NCI-H2029 (cell line): Measurements from ENCODE around the gene TNNI3K.
"Not testable (repeated sequence)": the region's sequence is repeated elsewhere in the genome, so short reads cannot be mapped to it uniquely, and the experiment has no call there.

Source experiments
- DNase-seq: peaks from one replicate; lab custom pipeline; 2025; lab: John Stamatoyannopoulos, UW

TNNI3K gene, protein sequence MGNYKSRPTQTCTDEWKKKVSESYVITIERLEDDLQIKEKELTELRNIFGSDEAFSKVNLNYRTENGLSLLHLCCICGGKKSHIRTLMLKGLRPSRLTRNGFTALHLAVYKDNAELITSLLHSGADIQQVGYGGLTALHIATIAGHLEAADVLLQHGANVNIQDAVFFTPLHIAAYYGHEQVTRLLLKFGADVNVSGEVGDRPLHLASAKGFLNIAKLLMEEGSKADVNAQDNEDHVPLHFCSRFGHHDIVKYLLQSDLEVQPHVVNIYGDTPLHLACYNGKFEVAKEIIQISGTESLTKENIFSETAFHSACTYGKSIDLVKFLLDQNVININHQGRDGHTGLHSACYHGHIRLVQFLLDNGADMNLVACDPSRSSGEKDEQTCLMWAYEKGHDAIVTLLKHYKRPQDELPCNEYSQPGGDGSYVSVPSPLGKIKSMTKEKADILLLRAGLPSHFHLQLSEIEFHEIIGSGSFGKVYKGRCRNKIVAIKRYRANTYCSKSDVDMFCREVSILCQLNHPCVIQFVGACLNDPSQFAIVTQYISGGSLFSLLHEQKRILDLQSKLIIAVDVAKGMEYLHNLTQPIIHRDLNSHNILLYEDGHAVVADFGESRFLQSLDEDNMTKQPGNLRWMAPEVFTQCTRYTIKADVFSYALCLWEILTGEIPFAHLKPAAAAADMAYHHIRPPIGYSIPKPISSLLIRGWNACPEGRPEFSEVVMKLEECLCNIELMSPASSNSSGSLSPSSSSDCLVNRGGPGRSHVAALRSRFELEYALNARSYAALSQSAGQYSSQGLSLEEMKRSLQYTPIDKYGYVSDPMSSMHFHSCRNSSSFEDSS

DNA sequence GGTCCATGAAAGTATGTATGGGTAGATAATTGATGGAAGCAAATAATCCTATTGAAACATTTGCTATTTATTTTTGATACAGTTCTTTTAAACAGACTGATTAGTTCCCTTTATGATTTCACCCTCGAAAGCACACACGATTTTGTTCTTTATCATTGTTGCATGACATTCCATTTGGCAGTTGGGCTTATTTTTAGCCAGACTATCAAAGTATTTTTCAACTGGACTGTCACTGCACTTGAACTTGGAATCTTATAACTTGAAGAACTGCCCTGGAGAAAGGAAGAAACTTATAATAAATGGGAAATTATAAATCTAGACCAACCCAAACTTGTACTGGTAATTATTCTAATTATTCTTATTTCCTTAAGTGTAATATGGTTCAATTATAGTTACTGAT is at the start of gene TNNI3K:
Gene TNNI3K (plus strand): TSS at position 235 of the 400 bp plus-strand sequence. CDS start 65 bp downstream, at position 300.
- DNase-seq = no peak

- no peak for DNase-seq
These were observed 41.3 kb upstream of the TNNI3K start for GRCh38 chr1:74193908-74194307.

DNA sequence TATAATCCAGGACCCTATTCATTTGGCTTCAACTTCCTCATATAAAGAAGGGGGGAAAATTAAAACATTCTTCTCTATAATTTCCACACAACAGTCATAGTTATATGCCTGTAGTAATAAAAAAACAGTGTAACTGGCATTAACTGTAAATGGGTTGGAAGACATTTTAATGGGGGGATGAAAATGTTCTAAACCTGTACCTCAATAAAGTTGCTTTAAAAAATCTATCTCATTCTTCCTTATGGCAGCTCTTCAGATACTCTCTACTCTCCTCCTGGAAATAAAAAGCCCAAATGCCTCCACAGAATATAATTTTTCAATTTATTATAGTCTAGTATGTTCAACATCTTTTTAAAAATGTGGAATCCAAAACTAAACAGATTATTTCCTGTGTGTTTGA is 39.8 kb upstream of the TNNI3K start:
- no peak for DNase-seq

- no peak for DNase-seq
These were observed 37.9 kb upstream of the TNNI3K start for GRCh38 chr1:74197255-74197654.

DNA sequence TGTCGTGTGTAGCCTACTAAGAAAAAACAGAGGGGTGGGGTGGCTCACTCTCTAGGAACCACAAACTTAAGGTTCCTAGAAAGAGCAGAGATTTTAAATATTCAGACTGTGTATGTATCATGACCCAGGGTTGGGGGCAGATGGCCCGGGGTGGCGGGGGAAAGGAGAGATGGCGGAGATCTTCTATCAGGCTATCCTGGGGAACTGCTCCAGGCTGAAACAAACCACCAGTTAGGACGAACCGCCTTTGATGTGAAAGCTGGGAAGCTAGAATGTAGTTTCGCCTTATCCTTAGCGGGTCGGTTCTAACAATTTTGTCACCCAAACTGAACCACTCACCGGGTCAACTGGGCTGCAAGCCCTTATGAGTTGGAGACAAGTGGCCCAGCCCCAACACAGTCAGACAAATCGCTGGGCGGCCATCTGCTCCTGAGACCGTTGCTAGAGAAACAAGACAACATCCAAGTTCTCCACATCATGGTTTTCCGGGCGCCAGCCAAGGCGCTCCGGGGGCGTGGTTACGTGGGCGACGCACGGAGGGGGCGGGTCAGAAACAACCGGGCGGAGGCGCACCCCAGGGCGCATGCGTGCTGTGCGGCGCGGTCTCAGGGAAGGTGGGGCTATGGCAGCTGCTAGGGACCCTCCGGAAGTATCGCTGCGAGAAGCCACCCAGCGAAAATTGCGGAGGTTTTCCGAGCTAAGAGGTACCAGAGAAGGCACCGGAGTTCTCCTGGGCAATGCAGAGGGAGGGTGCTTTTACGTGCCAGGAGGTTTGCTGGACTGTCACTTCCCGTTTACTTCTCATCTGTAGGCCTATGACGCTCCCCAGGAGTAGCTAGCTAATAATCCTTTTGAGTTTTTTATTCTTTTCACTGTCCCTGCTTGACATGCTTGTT is 37.3 kb upstream of the TNNI3K start, which contains the start of the genes FPGT and LRRIQ3:
Gene FPGT (plus strand): TSS at position 586 of the 896 bp plus-strand sequence. CDS start 37 bp downstream, at position 623.
Gene LRRIQ3 (minus strand): TSS at position 520 of the 896 bp plus-strand sequence. CDS start 14,492 bp downstream, outside the sequence.
- peak; percentile 95 for DNase-seq

DNA sequence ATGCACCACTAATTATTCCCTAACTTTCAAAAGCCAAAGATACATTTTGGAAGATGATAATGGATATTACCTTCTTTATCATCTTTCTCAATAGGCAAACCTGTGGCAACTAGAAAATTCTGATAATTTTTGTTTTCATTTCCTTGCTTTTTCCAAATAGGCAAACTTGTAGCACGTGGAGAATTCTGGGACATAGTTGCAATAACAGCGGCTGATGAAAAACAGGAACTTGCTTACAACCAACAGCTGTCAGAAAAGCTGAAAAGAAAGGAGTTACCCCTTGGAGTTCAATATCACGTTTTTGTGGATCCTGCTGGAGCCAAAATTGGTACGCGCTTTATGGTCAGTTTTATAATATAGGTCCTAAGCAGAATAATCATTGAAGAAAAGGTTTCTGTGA is 35.7 kb upstream of the TNNI3K start:
- no peak for DNase-seq

DNA sequence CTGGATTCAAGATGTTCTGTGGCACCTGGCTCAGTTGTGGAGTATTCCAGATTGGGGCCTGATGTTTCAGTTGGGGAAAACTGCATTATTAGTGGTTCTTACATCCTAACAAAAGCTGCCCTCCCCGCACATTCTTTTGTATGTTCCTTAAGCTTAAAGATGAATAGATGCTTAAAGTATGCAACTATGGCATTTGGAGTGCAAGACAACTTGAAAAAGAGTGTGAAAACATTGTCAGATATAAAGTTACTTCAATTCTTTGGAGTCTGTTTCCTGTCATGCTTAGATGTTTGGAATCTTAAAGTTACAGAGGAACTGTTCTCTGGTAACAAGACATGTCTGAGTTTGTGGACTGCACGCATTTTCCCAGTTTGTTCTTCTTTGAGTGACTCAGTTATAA is 29.9 kb upstream of the TNNI3K start:
- no peak for DNase-seq

GRCh38 chr1:74215229-74215628 is 20.0 kb upstream of the TNNI3K start:
- DNase-seq = no peak

GRCh38 chr1:74222701-74223100 is 12.5 kb upstream of the TNNI3K start:
- DNase-seq = no peak

DNA sequence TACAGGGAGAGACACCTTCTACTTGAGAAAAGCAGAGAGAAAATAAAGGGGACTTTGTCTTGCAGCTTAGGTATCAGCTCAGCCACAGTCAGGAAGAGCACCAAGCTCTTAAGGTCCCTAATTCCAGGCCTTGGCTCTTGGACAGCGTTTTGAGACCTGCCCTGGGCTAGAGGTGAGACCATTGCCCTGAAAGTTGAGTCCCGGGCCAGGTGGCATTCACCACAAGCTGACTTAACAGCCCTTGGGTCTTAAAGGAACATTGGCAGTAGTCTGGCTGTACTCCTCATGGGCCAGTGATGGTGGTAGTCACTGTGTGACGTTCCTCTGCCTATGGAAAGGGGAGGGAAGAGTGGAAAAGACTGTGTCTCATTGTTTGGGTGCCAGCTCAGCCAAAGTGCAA is 11.7 kb upstream of the TNNI3K start:
- no peak for DNase-seq

DNA sequence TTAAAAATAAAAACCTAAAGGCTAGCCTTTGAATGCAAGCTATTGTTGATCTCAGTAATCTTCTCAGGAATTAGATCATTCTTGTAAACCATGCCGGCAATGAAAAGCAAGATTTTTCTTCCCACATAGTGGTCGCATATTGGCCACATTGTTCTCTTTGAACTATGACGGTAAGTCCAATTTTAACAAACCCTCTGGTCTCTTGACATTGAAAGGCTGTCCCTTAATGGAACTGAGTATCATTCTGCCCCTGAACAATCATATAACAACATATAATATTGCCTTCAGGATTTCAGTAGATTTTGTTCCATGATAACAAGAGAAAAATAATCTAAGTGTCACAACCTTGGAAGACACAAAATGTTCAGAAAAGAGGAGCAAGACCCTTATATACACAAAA is 1.3 kb downstream of the TNNI3K start:
- DNase-seq = no peak

GRCh38 chr1:74237035-74237434 is 1.8 kb downstream of the TNNI3K start:
- DNase-seq = no peak

DNA sequence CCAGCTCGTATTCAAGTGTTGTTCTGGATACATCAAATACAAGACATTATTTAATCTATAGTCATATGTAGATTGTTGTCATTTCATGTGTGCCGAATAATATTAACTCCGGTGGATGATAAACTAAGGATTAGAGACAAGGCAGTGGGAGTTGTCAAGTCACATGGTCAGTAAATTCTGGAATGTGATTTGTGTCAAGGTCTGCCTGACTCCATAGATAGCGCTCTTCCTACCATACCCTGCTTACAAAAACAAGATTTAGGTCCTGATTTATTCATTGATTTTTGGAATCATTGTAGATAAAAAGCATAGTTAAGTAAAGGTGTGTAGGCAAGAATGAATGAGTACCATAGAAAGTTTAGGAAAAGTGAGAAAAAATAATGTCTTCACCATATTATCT is 2.6 kb downstream of the TNNI3K start:
- no peak for DNase-seq

GRCh38 chr1:74245168-74245772 is 10.1 kb downstream of the TNNI3K start:
- DNase-seq = no peak

GRCh38 chr1:74246315-74246714 is 11.1 kb downstream of the TNNI3K start:
- DNase-seq = no peak

- no peak for DNase-seq
These were observed 12.8 kb downstream of the TNNI3K start for GRCh38 chr1:74247881-74248528.

GRCh38 chr1:74253243-74253824 is 18.1 kb downstream of the TNNI3K start:
- DNase-seq = not testable (repeated sequence)

DNA sequence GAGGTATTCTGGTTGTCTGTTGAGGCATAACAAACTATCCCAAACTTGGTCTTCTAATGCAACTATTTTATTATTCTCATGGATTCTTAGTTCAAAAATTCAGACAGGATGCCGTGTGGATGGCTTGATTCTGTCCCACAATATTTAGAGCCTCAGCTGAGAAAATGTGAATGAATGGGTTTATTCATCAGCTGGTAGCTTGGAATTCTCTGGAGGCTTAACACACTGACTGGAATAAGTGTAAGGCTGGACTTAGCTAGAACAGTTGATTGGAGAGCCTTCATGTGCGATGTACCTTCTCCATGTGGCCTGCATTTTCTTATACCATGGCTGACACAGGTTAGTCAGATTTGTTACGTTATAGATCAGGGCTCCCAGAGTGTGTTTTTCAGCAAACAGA is 30.8 kb downstream of the TNNI3K start:
- no peak for DNase-seq

- no peak for DNase-seq
These were observed 36.3 kb downstream of the TNNI3K start for GRCh38 chr1:74271503-74271902.

- no peak for DNase-seq
These were observed 45.6 kb downstream of the TNNI3K start for GRCh38 chr1:74280642-74281396.
